ENCODE results near the gene GRK4. TPM values are rescaled to one million over a fixed set of nuclear protein-coding genes. Genes with fewer than 3 reads are reported as not detected.
A peak's percentile ranks its signal among the peaks of the same experiment; 100 is the strongest.

GRK4 gene
- total RNA-seq, 6 experiments from 2014 or later: 5.1 to 8.1 (median 6.7) TPM

DNA sequence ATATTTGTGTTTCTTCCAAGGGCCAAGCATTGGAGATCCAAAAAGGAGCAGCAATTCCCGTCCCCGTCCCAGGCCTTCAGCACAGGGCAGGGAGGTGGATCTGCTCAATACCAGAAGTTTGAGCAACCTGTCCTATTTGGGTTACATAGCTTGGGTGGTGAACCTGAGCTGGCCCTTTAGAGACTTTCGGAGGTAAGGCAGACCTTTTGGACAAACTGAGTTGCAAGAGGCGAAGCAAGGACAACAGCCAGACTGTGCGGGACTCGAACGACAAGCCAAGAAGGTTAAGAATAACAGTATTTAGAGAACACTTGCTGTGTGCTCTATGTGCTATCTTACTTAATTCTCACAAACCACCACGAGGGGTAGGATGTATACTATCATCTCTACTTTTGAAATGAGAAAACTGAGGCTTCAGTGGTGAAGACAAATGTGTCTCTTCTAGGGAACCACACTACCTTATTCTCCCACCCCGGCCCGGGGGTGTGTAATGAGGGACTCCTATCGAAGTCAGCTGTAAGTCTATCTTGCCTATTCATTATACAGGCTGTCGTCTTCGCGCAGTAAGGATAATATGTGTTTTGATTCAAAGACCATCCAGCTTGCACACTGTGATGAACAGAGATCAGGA, 1.4 kb upstream of the GRK4 start:
- Mint-ChIP-seq H3K4me1 (ENCODE audit: low read depth) (peaks cover 50% of the 10 kb centered on the region), H3K4me3 (peak overlapping the region; percentile 91), H3K36me3 (ENCODE audit: low read depth) (peaks cover 27% of the 10 kb centered on the region), H3K9me3 (no peaks in the 10 kb centered on the region), H3K27ac (peak overlapping the region; percentile 94), H3K27me3 (ENCODE audit: insufficient read depth) (no peaks in the 10 kb centered on the region)
- no peak for DNase-seq
- TF ChIP-seq, protein P1, sequence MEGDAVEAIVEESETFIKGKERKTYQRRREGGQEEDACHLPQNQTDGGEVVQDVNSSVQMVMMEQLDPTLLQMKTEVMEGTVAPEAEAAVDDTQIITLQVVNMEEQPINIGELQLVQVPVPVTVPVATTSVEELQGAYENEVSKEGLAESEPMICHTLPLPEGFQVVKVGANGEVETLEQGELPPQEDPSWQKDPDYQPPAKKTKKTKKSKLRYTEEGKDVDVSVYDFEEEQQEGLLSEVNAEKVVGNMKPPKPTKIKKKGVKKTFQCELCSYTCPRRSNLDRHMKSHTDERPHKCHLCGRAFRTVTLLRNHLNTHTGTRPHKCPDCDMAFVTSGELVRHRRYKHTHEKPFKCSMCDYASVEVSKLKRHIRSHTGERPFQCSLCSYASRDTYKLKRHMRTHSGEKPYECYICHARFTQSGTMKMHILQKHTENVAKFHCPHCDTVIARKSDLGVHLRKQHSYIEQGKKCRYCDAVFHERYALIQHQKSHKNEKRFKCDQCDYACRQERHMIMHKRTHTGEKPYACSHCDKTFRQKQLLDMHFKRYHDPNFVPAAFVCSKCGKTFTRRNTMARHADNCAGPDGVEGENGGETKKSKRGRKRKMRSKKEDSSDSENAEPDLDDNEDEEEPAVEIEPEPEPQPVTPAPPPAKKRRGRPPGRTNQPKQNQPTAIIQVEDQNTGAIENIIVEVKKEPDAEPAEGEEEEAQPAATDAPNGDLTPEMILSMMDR (IDR thresholded peaks at IDR 0.05): 0 out of 2 replicates have a peak, but pooled peaks have one; percentile 8

DNA sequence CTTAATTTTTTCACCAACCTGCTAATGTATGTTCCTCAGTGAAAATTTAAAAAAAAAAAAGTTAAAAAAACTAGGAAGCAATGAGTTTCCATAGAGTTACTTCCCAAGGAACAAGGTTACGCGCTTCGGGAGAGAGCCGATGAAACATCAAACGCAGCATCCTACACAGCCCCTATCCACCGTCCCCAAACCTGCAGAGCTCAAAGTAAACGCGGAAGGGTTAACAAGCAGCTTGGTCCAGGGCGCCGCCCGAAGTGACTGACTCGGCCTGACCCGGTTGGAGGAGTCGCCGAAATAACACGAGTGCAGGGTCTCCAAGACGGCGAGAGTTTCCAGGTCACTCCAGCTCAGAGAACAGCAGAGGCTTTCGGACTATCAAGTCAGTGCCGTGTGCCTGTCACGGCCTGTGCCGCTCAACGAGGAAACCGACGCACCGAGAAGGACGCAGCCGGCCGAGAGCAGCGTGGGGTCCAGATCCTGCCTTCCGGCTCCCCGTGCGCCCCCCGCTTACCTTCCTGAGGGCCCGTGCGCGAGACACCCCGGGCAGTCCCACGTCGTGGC, 677 bp upstream of the GRK4 start:
- Mint-ChIP-seq H3K27me3 (ENCODE audit: insufficient read depth) (no peaks in the 10 kb centered on the region), H3K9me3 (no peaks in the 10 kb centered on the region), H3K27ac (peak overlapping the region; percentile 94), H3K4me3 (peak overlapping the region; percentile 91), H3K4me1 (ENCODE audit: low read depth) (peaks cover 47% of the 10 kb centered on the region), H3K36me3 (ENCODE audit: low read depth) (peaks cover 23% of the 10 kb centered on the region)
- DNase-seq: peak; percentile 38
- TF ChIP-seq, protein P1 (IDR thresholded peaks at IDR 0.05): no peak

DNA sequence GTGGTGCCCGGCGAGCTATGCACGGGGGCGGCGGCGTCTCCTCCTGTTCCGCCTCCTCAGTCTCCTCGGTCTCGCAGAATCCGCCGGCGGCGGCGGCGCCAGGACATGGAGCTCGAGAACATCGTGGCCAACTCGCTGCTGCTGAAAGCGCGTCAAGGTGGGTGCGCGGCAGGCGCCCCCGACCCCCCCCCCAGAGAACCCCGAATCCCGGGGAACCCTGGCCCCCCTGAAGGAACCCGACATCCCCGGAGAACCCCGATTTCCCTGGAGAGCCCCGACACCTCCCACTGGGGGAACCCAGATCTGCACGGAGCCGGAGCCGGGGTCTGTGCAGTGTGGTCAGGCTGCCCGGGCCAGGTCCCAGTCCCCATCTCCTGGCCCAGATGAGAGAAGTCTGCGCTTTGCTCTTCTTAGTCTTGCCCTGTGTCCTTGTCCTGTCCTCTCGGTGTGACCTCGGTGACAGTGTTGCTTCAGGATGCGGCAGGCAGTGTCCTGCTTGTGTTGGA, 648 bp downstream of the GRK4 start:
- peak overlapping the region; percentile 47 for H3K27ac Mint-ChIP-seq
- H3K27me3 Mint-ChIP-seq (ENCODE audit: insufficient read depth): no peaks in the 10 kb centered on the region
- DNase-seq: peak; percentile 42
- peak overlapping the region; percentile 91 for H3K4me3 Mint-ChIP-seq
- peaks cover 12% of the 10 kb centered on the region for H3K36me3 Mint-ChIP-seq (ENCODE audit: low read depth)
- TF ChIP-seq, protein P1 (IDR thresholded peaks at IDR 0.05): no peak; the same call in 1 of the 2 replicates
- peaks cover 34% of the 10 kb centered on the region for H3K4me1 Mint-ChIP-seq (ENCODE audit: low read depth)
- no peaks in the 10 kb centered on the region for H3K9me3 Mint-ChIP-seq

DNA sequence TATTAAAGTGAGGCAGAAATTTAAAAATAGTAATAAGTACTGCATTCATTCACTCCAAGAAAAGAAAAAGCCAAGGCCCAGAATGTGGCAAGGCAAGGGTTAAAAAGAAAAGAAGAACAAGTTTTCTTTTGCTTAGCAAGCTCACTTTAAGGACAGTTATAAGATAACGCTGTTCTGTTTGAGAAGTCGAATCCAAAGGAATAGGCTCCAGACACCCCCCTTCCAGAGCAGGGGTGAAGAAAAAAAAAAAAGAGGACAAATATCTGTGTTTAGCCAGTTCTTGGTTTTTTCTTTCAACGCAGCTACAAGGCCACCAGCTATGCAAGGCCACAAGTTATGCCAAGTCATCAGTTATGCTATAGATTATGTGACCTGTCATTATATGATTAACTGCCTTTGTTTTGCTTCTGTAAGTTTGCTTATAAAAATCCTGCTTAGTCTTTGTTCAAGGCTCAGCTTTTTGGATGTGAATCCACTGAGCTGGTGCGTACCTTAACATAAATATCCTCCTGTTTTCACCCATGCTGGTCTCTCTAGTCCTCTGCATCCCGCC, 1.4 kb downstream of the GRK4 start:
- Mint-ChIP-seq H3K27me3 (ENCODE audit: insufficient read depth) (no peaks in the 10 kb centered on the region), H3K36me3 (ENCODE audit: low read depth) (peaks cover 12% of the 10 kb centered on the region), H3K4me1 (ENCODE audit: low read depth) (peaks cover 26% of the 10 kb centered on the region), H3K9me3 (no peaks in the 10 kb centered on the region), H3K27ac (peak overlapping the region; percentile 47; the same call in 1 of the 2 replicates), H3K4me3 (peak overlapping the region; percentile 91)
- TF ChIP-seq, protein P1 (IDR thresholded peaks at IDR 0.05): no peak
- no peak for DNase-seq

DNA sequence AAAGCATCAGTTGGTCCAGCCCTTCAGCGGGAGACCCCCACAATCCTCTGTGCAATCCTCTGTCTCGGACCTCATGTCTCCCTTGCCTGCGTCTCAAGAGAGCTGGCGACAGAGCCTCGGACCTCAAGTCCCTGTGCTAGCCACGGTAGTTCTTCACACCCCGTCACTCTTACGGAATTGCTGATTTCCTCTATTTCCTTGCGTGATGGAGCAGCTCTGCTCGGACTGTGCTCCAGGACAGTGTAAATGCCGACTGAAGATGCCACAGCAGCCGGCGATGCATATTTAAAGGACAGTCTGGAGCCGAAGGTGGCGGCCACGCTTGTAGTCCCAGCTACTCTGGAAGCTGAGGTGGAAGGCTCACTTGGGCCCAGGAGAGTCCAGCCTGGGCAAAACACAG, 1.9 kb downstream of the GRK4 start:
- Mint-ChIP-seq H3K4me1 (ENCODE audit: low read depth) (peaks cover 25% of the 10 kb centered on the region), H3K9me3 (no peaks in the 10 kb centered on the region), H3K27me3 (ENCODE audit: insufficient read depth) (no peaks in the 10 kb centered on the region), H3K36me3 (ENCODE audit: low read depth) (peaks cover 12% of the 10 kb centered on the region), H3K4me3 (peak overlapping the region; percentile 91; the same call in 1 of the 2 replicates), H3K27ac (no peak overlapping the region)
- DNase-seq: no peak
- TF ChIP-seq, protein P1 (IDR thresholded peaks at IDR 0.05): no peak

Measured in HFFc6 (cell line).